Hepatocyte (in vitro differentiated cells): Measurements from ENCODE around the gene HSD17B2. TPM values are rescaled to one million over a fixed set of nuclear protein-coding genes. Genes with fewer than 3 reads are reported as not detected.

Source experiments
- DNase-seq: peaks from one replicate; pipeline ENCODE4 v3.0.0-alpha.2; 2016; ENCODE audit warnings: low spot score
- H2AFZ ChIP-seq: fragments of 200-600 bp; sonication (generic); 2 replicates; pipeline ENCODE4 v1.6.0; 2016; ENCODE audit warnings: antibody characterized with exemption, mild to moderate bottlenecking
- H3K27ac ChIP-seq: fragments of 200-600 bp; sonication (generic); 2 replicates; pipeline ENCODE4 v1.5.1; 2016; ENCODE audit warnings: mild to moderate bottlenecking
- H3K27me3 ChIP-seq: fragments of 200-600 bp; sonication (generic); 2 replicates; pipeline ENCODE4 v1.6.1; 2016
- H3K36me3 ChIP-seq: fragments of 200-600 bp; sonication (generic); replicated peaks from 2 replicates; pipeline ENCODE4 v1.5.1; 2016; ENCODE audit warnings: low read depth; ENCODE audit not compliant: insufficient read depth
- H3K4me1 ChIP-seq: fragments of 200-600 bp; sonication (generic); 2 replicates; pipeline ENCODE4 v1.5.1; 2016; ENCODE audit warnings: mild to moderate bottlenecking, moderate library complexity; ENCODE audit not compliant: insufficient read depth
- H3K4me2 ChIP-seq: fragments of 200-600 bp; sonication (generic); 2 replicates; pipeline ENCODE4 v1.6.0; 2016
- H3K4me3 ChIP-seq: fragments of 200-600 bp; sonication (generic); 2 replicates; pipeline ENCODE4 v1.5.1; 2016; ENCODE audit warnings: mild to moderate bottlenecking
- H3K79me2 ChIP-seq: fragments of 200-600 bp; sonication (generic); 2 replicates; pipeline ENCODE4 v1.6.0; 2017; ENCODE audit warnings: mild to moderate bottlenecking
- H3K9me2 ChIP-seq: fragments of 200-600 bp; sonication (generic); replicated peaks from 2 replicates; pipeline ENCODE4 v1.6.0; 2017; ENCODE audit warnings: mild to moderate bottlenecking; ENCODE audit not compliant: insufficient read depth
- H3K9me3 ChIP-seq: fragments of 200-600 bp; sonication (generic); 2 replicates; pipeline ENCODE4 v1.5.1; 2016; ENCODE audit warnings: low read depth, mild to moderate bottlenecking
- H4K20me1 ChIP-seq: fragments of 200-600 bp; sonication (generic); 2 replicates; pipeline ENCODE4 v1.6.0; 2016; ENCODE audit warnings: mild to moderate bottlenecking; ENCODE audit not compliant: insufficient read depth, poor library complexity, severe bottlenecking
- CTCF ChIP-seq: fragments of 200-600 bp; sonication (generic); IDR thresholded peaks from 2 replicates; pipeline ENCODE4 v1.5.1; 2016; ENCODE audit warnings: antibody characterized with exemption, mild to moderate bottlenecking; ENCODE audit not compliant: poor library complexity
- EZH2 ChIP-seq: fragments of 200-600 bp; sonication (generic); IDR thresholded peaks from 2 replicates; pipeline ENCODE4 v1.6.1; 2016; ENCODE audit warnings: antibody characterized with exemption, mild to moderate bottlenecking, borderline replicate concordance
- EZH2phosphoT487 ChIP-seq: fragments of 200-600 bp; sonication (generic); IDR thresholded peaks from one replicate; pipeline ENCODE4 v1.6.1; 2018; ENCODE audit warnings: antibody characterized with exemption, mild to moderate bottlenecking, low read depth, moderate library complexity; ENCODE audit not compliant: unreplicated experiment, severe bottlenecking
- WGBS: methylation state at CpG from one replicate; pipeline ENCODE4 v1.1.6; 2016; ENCODE audit warnings: low lambda C conversion rate; ENCODE audit errors: missing lambda C conversion rate; 5-methylcytosine and 5-hydroxymethylcytosine counted together
- polyA plus RNA-seq: library from polyadenylated mRNA; unstranded; fragments of >200 nt; fragmentation: Nextera tagmentation; extraction: Ambion mirVana; gene quantifications from 2 replicates; pipeline ENCODE4 v1.2.1, GENCODE V29; 2016
- total RNA-seq: library from RNA; depleted of rRNA; stranded (reverse); fragments of >200 nt; gene quantifications from 2 replicates; pipeline ENCODE4 v1.2.3, GENCODE V29; 2014

Gene HSD17B2
- total and polyA plus RNA-seq, 2 experiments from 2014 or later = 75.6 to 91.1 TPM

- H3K4me2 ChIP-seq = no peak overlapping the region
- TF ChIP-seq CTCF = no peak
- TF ChIP-seq EZH2phosphoT487 = no peak
- TF ChIP-seq EZH2 = no peak
- no peaks in the 10 kb centered on the region for H3K27me3 ChIP-seq
- H3K36me3 ChIP-seq = no peaks in the 10 kb centered on the region
- no peak overlapping the region for H3K27ac ChIP-seq
- no peaks in the 10 kb centered on the region for H3K79me2 ChIP-seq
- H3K4me3 ChIP-seq = no peak overlapping the region
- no peaks in the 10 kb centered on the region for H3K9me3 ChIP-seq
- DNase-seq = no peak
- H4K20me1 ChIP-seq = no peaks in the 10 kb centered on the region
- H3K9me2 ChIP-seq = no peaks in the 10 kb centered on the region
- 75% methylated on average over 8 of the region's 8 CpGs for WGBS
- H3K4me1 ChIP-seq = no peaks in the 10 kb centered on the region
- H2AFZ ChIP-seq = no peak overlapping the region
Observed at GRCh38 chr16:82019535-82019934, 15.5 kb upstream of the HSD17B2 start.

- Histone ChIP-seq H3K4me1 (no peaks in the 10 kb centered on the region), H3K9me3 (no peaks in the 10 kb centered on the region), H3K27ac (no peak overlapping the region), H3K36me3 (no peaks in the 10 kb centered on the region), H3K4me3 (no peak overlapping the region), H3K27me3 (no peaks in the 10 kb centered on the region), H3K9me2 (no peaks in the 10 kb centered on the region), H3K4me2 (no peak overlapping the region), H4K20me1 (no peaks in the 10 kb centered on the region), H3K79me2 (no peaks in the 10 kb centered on the region), H2AFZ (no peak overlapping the region)
- DNase-seq = no peak
- TF ChIP-seq CTCF (no peak), EZH2 (no peak), EZH2phosphoT487 (no peak)
- WGBS = 94% methylated on average over 5 of the region's 5 CpGs
Observed at GRCh38 chr16:82020051-82020450, 15.0 kb upstream of the HSD17B2 start.

GRCh38 chr16:82023206-82023605, 11.8 kb upstream of the HSD17B2 start:
- Histone ChIP-seq H4K20me1 (no peaks in the 10 kb centered on the region), H3K9me3 (no peaks in the 10 kb centered on the region), H3K27ac (no peak overlapping the region), H2AFZ (no peak overlapping the region), H3K4me3 (no peak overlapping the region), H3K27me3 (no peaks in the 10 kb centered on the region), H3K4me2 (no peak overlapping the region), H3K36me3 (no peaks in the 10 kb centered on the region), H3K4me1 (no peaks in the 10 kb centered on the region), H3K79me2 (no peaks in the 10 kb centered on the region), H3K9me2 (no peaks in the 10 kb centered on the region)
- no peak for TF ChIP-seq EZH2
- TF ChIP-seq EZH2phosphoT487 = no peak
- no peak for TF ChIP-seq CTCF
- WGBS = 81% methylated on average over 7 of the region's 7 CpGs
- DNase-seq = no peak

- H3K9me2 ChIP-seq = no peaks in the 10 kb centered on the region
- H3K27me3 ChIP-seq = no peaks in the 10 kb centered on the region
- no peaks in the 10 kb centered on the region for H3K4me1 ChIP-seq
- H3K27ac ChIP-seq = no peak overlapping the region
- H3K9me3 ChIP-seq = no peaks in the 10 kb centered on the region
- no peak overlapping the region for H3K4me2 ChIP-seq
- 92% methylated on average over 1 of the region's 1 CpG for WGBS
- H2AFZ ChIP-seq = no peak overlapping the region
- TF ChIP-seq CTCF = no peak
- no peak for TF ChIP-seq EZH2phosphoT487
- no peak for TF ChIP-seq EZH2
- H3K79me2 ChIP-seq = no peaks in the 10 kb centered on the region
- no peak overlapping the region for H3K4me3 ChIP-seq
- H4K20me1 ChIP-seq = no peaks in the 10 kb centered on the region
- H3K36me3 ChIP-seq = no peaks in the 10 kb centered on the region
- DNase-seq = no peak
Observed at GRCh38 chr16:82024316-82024715, 10.7 kb upstream of the HSD17B2 start.
